Limb (tissue), 2 donors: ENCODE data around the gene STK39.

Source experiments
- DNase-seq, 2 donors: peaks; one replicate each; pipeline ENCODE4 v3.0.0-alpha.2; 2016; ENCODE audit errors: extremely low spot score in 2 of 2

Gene STK39

GRCh38 chr2:168008646-168009195 is 238.7 kb downstream of the STK39 start:
- DNase-seq, result no peak

- DNase-seq, result no peak
Measured at GRCh38 chr2:168006498-168006897, 240.9 kb downstream of the STK39 start.

GRCh38 chr2:168005586-168005985 is 241.8 kb downstream of the STK39 start:
- no peak for DNase-seq

GRCh38 chr2:168003876-168004275 is 243.5 kb downstream of the STK39 start:
- DNase-seq, result no peak

GRCh38 chr2:168002021-168002553 is 245.3 kb downstream of the STK39 start:
- no peak for DNase-seq

- no peak for DNase-seq
Measured at GRCh38 chr2:167992278-167992677, 255.1 kb downstream of the STK39 start.

GRCh38 chr2:167990062-167990461 is 257.3 kb downstream of the STK39 start:
- no peak for DNase-seq

- DNase-seq, result no peak
Measured at GRCh38 chr2:167988296-167988695, 259.1 kb downstream of the STK39 start.

GRCh38 chr2:167987558-167987957 is 259.8 kb downstream of the STK39 start:
- DNase-seq, result no peak

GRCh38 chr2:167987026-167987425 is 260.4 kb downstream of the STK39 start:
- no peak for DNase-seq

GRCh38 chr2:167986223-167986622 is 261.2 kb downstream of the STK39 start:
- DNase-seq, result no peak

- no peak for DNase-seq
Measured at GRCh38 chr2:167981945-167982344, 265.4 kb downstream of the STK39 start.

GRCh38 chr2:167980439-167980838 is 267.0 kb downstream of the STK39 start:
- no peak for DNase-seq

- no peak for DNase-seq
Measured at GRCh38 chr2:167972746-167973145, 274.6 kb downstream of the STK39 start.

- DNase-seq, result no peak
Measured at GRCh38 chr2:167972020-167972419, 275.4 kb downstream of the STK39 start.

- DNase-seq, result no peak
Measured at GRCh38 chr2:167966937-167967913, 280.2 kb downstream of the STK39 start.

GRCh38 chr2:167965907-167966761 is 281.3 kb downstream of the STK39 start:
- no peak for DNase-seq

GRCh38 chr2:167964650-167965413 is 282.6 kb downstream of the STK39 start:
- DNase-seq, result no peak

GRCh38 chr2:167963899-167964649 is 283.3 kb downstream of the STK39 start:
- no peak for DNase-seq
